ENCODE measurements around the gene TTC7B. TPM values are rescaled to one million over a fixed set of nuclear protein-coding genes. Genes with fewer than 3 reads are reported as not detected.

TTC7B gene
- total and polyA plus RNA-seq, 7 donors = 18.9 to 97.0 (median 59.0) TPM

GRCh38 chr14:90675399-90675798, 140.8 kb downstream of the TTC7B start:
- peaks cover 78% of the 10 kb centered on the region for H3K4me1 ChIP-seq
- DNase-seq (peak; percentile 63 to 84), ATAC-seq (peak; percentile 90 to 93 (median 91))
- H3K27ac ChIP-seq = peak overlapping the region; percentile 93
- TF ChIP-seq CTCF (IDR thresholded peaks at IDR 0.05) = no peak
- intact Hi-C loops (cut with DNase I) = loop anchor here in 1 of 2 donors (1.0 to 5.0 kb wide), 2 partner anchors 18 to 48 kb away; no protein-coding TSS in a partner anchor
- H3K4me3 ChIP-seq = no peak overlapping the region
- no peaks in the 10 kb centered on the region for H3K9me3 ChIP-seq
- 18 to 41% (median 27%) methylated on average over 7 of the region's 7 CpGs for WGBS, 3 donors
- H3K27me3 ChIP-seq (ENCODE audit: insufficient read depth in 3 of 3, low read length in 2 of 3) = no peaks in the 10 kb centered on the region
- peaks cover 0 to 10% of the 10 kb centered on the region in 2 donors for H3K36me3 ChIP-seq (ENCODE audit: insufficient read depth in 1 of 2, low read depth in 1 of 2)

- H3K36me3 ChIP-seq (ENCODE audit: insufficient read depth in 1 of 2, low read depth in 1 of 2) = peaks cover 0 to 10% of the 10 kb centered on the region in 2 donors
- ATAC-seq (peak; percentile 19 to 63 (median 31)), DNase-seq (no peak)
- WGBS, 3 donors = 35 to 48% (median 38%) methylated on average over 5 of the region's 5 CpGs
- no peak overlapping the region for H3K4me3 ChIP-seq
- no peaks in the 10 kb centered on the region for H3K27me3 ChIP-seq (ENCODE audit: insufficient read depth in 3 of 3, low read length in 2 of 3)
- intact Hi-C loops (cut with DNase I) = loop anchor here in 1 of 2 donors (1.0 to 5.0 kb wide), 2 partner anchors 19 to 47 kb away; no protein-coding TSS in a partner anchor
- no peak for TF ChIP-seq CTCF (IDR thresholded peaks at IDR 0.05)
- peak overlapping the region; percentile 93 for H3K27ac ChIP-seq
- peaks cover 78% of the 10 kb centered on the region for H3K4me1 ChIP-seq
- no peaks in the 10 kb centered on the region for H3K9me3 ChIP-seq
Measured at GRCh38 chr14:90674716-90675115, 141.5 kb downstream of the TTC7B start.

- 47 to 54% (median 53%) methylated on average over 8 of the region's 8 CpGs for WGBS, 3 donors
- Histone ChIP-seq H3K4me1 (peaks cover 78% of the 10 kb centered on the region), H3K27ac (peak overlapping the region; percentile 93), H3K36me3 (ENCODE audit: insufficient read depth in 1 of 2, low read depth in 1 of 2) (peaks cover 0 to 10% of the 10 kb centered on the region in 2 donors), H3K9me3 (peaks cover 2% of the 10 kb centered on the region), H3K4me3 (no peak overlapping the region), H3K27me3 (ENCODE audit: insufficient read depth in 3 of 3, low read length in 2 of 3) (no peaks in the 10 kb centered on the region)
- TF ChIP-seq CTCF (IDR thresholded peaks at IDR 0.05) = no peak
- intact Hi-C loops (cut with DNase I) = no loop called here
- peak; percentile 33 to 66 for DNase-seq
- ATAC-seq = peak; percentile 59 to 77 (median 74)
Measured at GRCh38 chr14:90674043-90674670, 142.1 kb downstream of the TTC7B start.

GRCh38 chr14:90671382-90672234, 144.6 kb downstream of the TTC7B start:
- no peaks in the 10 kb centered on the region for H3K27me3 ChIP-seq (ENCODE audit: insufficient read depth in 3 of 3, low read length in 2 of 3)
- peaks cover 0 to 10% of the 10 kb centered on the region in 2 donors for H3K36me3 ChIP-seq (ENCODE audit: insufficient read depth in 1 of 2, low read depth in 1 of 2)
- peaks cover 4% of the 10 kb centered on the region for H3K9me3 ChIP-seq
- TF ChIP-seq CTCF (IDR thresholded peaks at IDR 0.05) = no peak
- H3K4me1 ChIP-seq = peaks cover 66% of the 10 kb centered on the region
- DNase-seq (peak; percentile 35 to 84), ATAC-seq (peak in 3 of 4 donors; percentile 22 to 66 (median 60))
- intact Hi-C loops (cut with DNase I) = no loop called here
- 49 to 53% (median 50%) methylated on average over 10 of the region's 10 CpGs for WGBS, 3 donors
- peak overlapping the region; percentile 93 for H3K27ac ChIP-seq
- H3K4me3 ChIP-seq = no peak overlapping the region

Data from psoas muscle (tissue), 8 donors.